ENCODE results near the gene IL17RE.

Gene IL17RE

DNA sequence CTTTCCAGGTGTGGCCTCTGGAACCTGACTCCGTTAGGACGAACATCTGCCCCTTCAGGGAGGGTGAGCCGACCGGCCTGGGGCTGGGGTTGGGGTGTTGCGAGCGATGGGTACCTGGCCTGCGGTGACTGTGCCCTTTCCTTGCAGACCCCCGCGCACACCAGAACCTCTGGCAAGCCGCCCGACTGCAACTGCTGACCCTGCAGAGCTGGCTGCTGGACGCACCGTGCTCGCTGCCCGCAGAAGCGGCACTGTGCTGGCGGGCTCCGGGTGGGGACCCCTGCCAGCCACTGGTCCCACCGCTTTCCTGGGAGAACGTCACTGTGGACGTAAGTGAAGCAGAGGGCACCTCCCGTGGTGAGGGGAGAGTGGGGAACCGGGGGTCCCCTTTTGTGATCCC is 25.5 kb downstream of the IL17RE start:
- Histone ChIP-seq H3K79me2 (ENCODE audit: control insufficient read depth, low read length) (no peaks in the 10 kb centered on the region), H3K36me3 (ENCODE audit: control insufficient read depth, low read length) (no peaks in the 10 kb centered on the region), H3K27me3 (ENCODE audit: control insufficient read depth, low read length) (no peaks in the 10 kb centered on the region; the same call in 1 of the 2 replicates), H3K27ac (ENCODE audit: low read depth, low read length) (no peak overlapping the region), H4K20me1 (ENCODE audit: control insufficient read depth, insufficient read depth, low read depth, low read length) (no peaks in the 10 kb centered on the region), H3K4me1 (ENCODE audit: control insufficient read depth, low read length) (peaks cover 15% of the 10 kb centered on the region), H3F3A (ENCODE audit: control insufficient read depth, insufficient read depth) (no peaks in the 10 kb centered on the region; the same call in 1 of the 2 replicates), H3K9me2 (replicated peaks; ENCODE audit: control insufficient read depth, low read length) (no peaks in the 10 kb centered on the region), H3K9me3 (ENCODE audit: control insufficient read depth, insufficient read depth, low read length) (no peaks in the 10 kb centered on the region), H3K4me2 (ENCODE audit: low read length) (no peak overlapping the region), H3K4me3 (ENCODE audit: low read length) (no peak overlapping the region)
- TF ChIP-seq, protein P1, sequence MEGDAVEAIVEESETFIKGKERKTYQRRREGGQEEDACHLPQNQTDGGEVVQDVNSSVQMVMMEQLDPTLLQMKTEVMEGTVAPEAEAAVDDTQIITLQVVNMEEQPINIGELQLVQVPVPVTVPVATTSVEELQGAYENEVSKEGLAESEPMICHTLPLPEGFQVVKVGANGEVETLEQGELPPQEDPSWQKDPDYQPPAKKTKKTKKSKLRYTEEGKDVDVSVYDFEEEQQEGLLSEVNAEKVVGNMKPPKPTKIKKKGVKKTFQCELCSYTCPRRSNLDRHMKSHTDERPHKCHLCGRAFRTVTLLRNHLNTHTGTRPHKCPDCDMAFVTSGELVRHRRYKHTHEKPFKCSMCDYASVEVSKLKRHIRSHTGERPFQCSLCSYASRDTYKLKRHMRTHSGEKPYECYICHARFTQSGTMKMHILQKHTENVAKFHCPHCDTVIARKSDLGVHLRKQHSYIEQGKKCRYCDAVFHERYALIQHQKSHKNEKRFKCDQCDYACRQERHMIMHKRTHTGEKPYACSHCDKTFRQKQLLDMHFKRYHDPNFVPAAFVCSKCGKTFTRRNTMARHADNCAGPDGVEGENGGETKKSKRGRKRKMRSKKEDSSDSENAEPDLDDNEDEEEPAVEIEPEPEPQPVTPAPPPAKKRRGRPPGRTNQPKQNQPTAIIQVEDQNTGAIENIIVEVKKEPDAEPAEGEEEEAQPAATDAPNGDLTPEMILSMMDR (IDR thresholded peaks at IDR 0.05; ENCODE audit: low read depth, low read length, poor library complexity, severe bottlenecking) = no peak
- no peak for TF ChIP-seq EZH2phosphoT487 (IDR thresholded peaks at IDR 0.05; ENCODE audit: borderline replicate concordance, low read length)

DNA sequence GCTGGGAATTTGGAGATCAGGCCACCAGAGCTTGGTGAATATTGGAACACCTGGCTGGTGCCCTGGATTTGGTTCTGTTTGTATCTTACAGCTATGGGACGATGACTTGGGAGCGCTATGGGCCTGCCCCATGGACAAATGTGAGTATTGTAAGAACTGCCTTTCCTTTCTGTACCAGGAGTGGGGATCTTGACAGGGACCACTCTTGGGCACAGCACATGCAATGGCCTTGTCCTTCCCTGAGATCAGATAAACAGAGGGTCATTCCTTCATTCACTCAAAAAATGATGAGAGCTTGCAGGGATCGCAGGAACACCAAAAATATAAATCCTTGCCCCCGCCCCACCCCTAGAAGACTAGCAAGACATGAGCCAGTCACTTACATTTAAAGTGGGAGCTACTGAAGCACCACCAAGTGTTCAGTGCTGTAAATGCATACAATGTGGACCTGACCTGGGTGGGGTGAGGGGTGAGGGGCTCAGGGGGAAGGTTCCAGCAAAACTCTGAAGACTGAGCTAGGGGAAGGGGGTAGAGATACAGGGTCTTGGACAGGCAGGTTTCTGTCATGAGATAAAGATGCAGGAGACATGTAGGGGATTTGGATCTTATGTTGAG is 28.3 kb downstream of the IL17RE start:
- no peaks in the 10 kb centered on the region for H4K20me1 ChIP-seq (ENCODE audit: control insufficient read depth, insufficient read depth, low read depth, low read length)
- no peak overlapping the region for H3K27ac ChIP-seq (ENCODE audit: low read depth, low read length)
- H3K9me3 ChIP-seq (ENCODE audit: control insufficient read depth, insufficient read depth, low read length) = no peaks in the 10 kb centered on the region
- peaks cover 20% of the 10 kb centered on the region for H3K79me2 ChIP-seq (ENCODE audit: control insufficient read depth, low read length)
- no peak overlapping the region for H3K4me3 ChIP-seq (ENCODE audit: low read length)
- H3K4me1 ChIP-seq (ENCODE audit: control insufficient read depth, low read length) = peaks cover 35% of the 10 kb centered on the region
- TF ChIP-seq EZH2phosphoT487 (IDR thresholded peaks at IDR 0.05; ENCODE audit: borderline replicate concordance, low read length) = no peak
- TF ChIP-seq, protein P1 (IDR thresholded peaks at IDR 0.05; ENCODE audit: low read depth, low read length, poor library complexity, severe bottlenecking) = peak; percentile 45
- H3K9me2 ChIP-seq (replicated peaks; ENCODE audit: control insufficient read depth, low read length) = no peaks in the 10 kb centered on the region
- no peaks in the 10 kb centered on the region for H3K27me3 ChIP-seq (ENCODE audit: control insufficient read depth, low read length)
- no peak overlapping the region for H3K4me2 ChIP-seq (ENCODE audit: low read length)
- peaks cover 10% of the 10 kb centered on the region for H3K36me3 ChIP-seq (ENCODE audit: control insufficient read depth, low read length)
- no peaks in the 10 kb centered on the region; the same call in 1 of the 2 replicates for H3F3A ChIP-seq (ENCODE audit: control insufficient read depth, insufficient read depth)

DNA sequence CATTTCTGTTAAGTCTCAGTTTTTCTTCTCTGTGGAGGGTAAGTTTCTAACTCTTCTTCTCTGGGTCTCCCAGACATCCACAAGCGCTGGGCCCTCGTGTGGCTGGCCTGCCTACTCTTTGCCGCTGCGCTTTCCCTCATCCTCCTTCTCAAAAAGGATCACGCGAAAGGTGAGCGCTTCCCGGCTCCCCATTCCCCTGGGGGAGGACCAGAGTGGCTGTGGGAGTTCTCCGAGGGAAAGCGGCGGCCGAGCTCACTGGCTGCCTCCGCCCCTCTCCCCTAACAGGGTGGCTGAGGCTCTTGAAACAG is 29.8 kb downstream of the IL17RE start:
- Histone ChIP-seq H3K9me3 (ENCODE audit: control insufficient read depth, insufficient read depth, low read length) (no peaks in the 10 kb centered on the region), H4K20me1 (ENCODE audit: control insufficient read depth, insufficient read depth, low read depth, low read length) (no peaks in the 10 kb centered on the region), H3K79me2 (ENCODE audit: control insufficient read depth, low read length) (peaks cover 22% of the 10 kb centered on the region), H3K9me2 (replicated peaks; ENCODE audit: control insufficient read depth, low read length) (no peaks in the 10 kb centered on the region), H3K4me2 (ENCODE audit: low read length) (peak overlapping the region; percentile 91), H3K4me3 (ENCODE audit: low read length) (peak overlapping the region; percentile 82), H3K27me3 (ENCODE audit: control insufficient read depth, low read length) (no peaks in the 10 kb centered on the region), H3K27ac (ENCODE audit: low read depth, low read length) (peak overlapping the region; percentile 54), H3F3A (ENCODE audit: control insufficient read depth, insufficient read depth) (no peaks in the 10 kb centered on the region; the same call in 1 of the 2 replicates), H3K4me1 (ENCODE audit: control insufficient read depth, low read length) (peaks cover 36% of the 10 kb centered on the region), H3K36me3 (ENCODE audit: control insufficient read depth, low read length) (peaks cover 24% of the 10 kb centered on the region)
- TF ChIP-seq, protein P1 (IDR thresholded peaks at IDR 0.05; ENCODE audit: low read depth, low read length, poor library complexity, severe bottlenecking) = no peak
- no peak for TF ChIP-seq EZH2phosphoT487 (IDR thresholded peaks at IDR 0.05; ENCODE audit: borderline replicate concordance, low read length)
